GM19193 (cell line): ENCODE results near the gene STRAP.

ENCODE experiments used
- POLR2A ChIP-seq: IDR thresholded peaks from 4 replicates; pipeline ENCODE4 v1.6.1; 2011; ENCODE audit not compliant: insufficient read depth, insufficient read length; ENCODE audit errors: extremely low read depth

Gene STRAP

DNA sequence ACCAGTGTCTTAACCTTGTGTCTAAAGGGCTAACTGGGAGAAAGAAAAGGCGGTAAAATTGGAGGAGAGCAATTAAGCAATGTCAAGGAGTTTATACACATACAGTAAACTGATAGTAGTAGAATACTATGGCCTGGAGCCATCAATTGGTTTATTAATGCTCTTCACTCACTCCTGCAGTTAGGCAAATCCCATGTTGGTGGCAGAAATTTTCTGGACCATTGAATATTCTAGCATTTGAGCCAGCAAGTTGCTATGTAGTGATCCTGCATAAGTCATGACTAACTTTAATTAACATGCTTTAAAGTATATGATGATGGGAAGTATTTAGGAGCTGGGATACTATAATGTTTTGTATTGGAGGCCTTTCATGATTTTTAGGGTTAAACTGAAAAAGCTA lies 14.7 kb downstream of the STRAP start:
- TF ChIP-seq POLR2A = no peak

DNA sequence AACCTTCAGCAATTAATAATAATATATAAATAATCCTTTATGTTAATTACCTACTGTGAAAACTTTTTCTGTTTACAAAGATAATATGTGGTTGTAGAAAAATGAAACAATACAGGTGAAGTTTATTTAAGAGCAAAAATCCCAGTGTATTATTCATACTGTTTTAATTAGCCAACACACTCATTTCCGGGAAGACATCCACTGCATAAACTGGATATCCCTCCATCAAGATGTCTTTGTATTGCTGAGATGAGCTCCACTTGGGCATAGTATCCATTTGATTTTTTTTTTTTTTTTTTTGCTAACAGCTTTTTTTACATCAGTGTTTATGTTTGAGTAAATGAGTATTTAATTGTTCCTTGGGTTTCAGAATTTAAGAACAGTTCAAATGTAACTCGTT lies 15.2 kb downstream of the STRAP start:
- no peak for TF ChIP-seq POLR2A

DNA sequence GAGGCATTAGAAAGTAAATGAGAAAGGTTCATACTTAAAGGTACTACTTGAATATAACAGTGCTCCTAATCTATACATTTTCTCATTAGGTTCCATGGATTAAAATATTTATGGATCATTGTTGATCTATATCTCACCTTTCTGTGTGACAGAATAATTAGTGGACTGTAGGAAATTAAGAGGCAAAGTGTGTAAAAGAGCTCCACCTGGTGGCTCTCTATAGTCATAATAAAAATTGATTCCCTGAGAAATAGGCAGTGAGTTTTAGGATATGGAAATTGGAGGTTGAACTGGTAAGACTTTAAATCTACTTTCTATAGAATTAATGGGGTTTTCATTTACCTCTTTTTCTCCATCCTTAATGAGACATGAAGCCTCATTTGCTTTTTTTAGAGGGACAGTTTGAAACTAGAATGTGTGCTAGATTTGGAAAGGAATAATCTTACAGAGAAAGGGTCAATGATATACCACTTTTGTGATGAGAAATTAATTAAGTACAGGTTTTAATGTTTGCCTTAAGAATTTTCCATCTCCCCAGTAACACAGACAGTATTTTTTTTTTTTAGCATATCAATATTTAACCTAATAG lies 17.2 kb downstream of the STRAP start:
- TF ChIP-seq POLR2A = no peak

DNA sequence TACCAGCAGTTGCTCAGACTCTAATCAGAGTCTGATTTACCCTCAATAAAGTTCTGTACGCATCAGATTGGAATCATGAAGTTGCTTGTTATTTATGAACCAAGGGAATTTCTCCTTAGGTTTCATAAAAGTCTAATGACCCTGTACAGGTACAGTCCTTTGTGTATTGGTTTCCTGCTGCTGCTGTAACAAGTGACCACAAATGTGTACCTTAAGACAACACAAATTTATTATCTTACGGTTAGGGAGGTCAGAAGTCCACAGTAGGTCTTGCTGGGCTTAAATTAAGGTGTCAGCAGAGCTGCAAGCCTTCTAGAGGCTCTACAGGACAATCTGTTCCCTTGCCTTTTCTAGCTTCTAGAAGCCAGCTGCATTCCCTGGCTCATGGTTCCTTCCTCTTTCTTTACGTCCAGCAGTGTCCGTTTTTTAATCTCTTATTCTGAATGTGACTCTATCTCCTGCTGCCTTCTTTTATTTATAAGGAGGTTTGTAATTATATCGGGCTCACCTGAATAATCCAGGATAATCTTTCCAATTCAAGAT lies 22.3 kb downstream of the STRAP start:
- no peak for TF ChIP-seq POLR2A

DNA sequence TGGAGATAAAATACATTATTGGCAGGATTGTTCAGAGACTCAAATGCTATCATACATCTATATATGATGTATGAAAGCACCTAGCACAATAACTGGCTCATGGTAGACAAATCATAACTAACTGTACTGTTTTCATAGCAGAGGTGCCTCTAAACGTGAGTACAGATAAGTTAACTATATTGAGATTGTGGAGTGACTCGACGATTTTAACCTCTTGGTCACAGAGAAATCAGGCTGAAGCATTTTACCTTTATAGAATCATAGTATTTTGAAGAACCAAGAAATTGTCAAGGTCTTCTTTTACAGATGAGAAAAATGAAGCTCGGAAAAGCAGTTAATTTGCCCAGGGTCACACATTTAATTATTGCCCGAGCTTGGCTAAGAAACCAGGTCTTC lies 28.3 kb downstream of the STRAP start:
- no peak for TF ChIP-seq POLR2A

DNA sequence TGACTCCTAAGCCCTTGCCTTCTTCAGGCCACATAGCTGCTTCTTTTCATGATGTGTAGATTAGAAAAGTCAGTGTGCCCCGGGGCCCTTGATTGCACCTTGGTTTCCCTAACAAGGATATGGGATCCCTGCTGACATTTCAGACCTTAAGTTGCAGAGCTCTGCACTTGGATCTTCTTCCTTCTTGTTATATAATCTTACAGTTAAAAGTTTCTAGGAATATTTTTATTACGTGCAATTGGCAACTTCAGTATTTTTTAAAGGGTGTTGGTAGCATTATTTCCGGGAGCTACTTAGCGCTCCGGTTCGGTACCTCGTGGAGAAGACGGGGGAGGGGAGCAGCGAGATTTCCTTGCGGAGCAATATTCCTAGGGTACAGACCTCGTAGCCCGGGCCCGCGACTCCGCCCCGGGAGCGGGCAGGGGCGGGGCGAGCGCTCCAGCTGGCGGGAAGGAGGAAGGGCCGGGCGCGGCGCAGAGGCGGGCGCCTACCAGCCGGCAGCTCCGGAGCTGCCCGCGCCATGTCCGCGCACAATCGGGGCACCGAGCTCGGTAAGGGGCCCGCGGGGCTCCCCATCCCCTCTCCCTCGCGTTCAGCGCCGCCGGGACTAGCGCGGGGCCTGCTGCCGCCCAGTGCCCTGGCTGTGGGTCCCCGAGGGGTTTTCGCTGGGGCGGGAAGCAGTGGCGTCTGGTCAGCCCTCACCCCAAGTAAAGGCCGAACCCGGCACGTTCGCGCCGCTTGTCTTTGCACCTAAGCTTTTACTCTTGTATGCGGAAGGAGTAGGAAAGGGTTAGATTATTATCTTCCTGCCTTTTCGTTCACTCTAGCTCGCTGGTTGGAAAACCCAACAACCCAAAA lies 28.9 kb downstream of the STRAP start, which contains the start of gene DERA:
Gene DERA, plus strand, starts transcription at position 469 of the 858 bp plus-strand sequence. Its CDS starts 52 bp downstream, at position 521.
- peak; percentile 90 for TF ChIP-seq POLR2A

DNA sequence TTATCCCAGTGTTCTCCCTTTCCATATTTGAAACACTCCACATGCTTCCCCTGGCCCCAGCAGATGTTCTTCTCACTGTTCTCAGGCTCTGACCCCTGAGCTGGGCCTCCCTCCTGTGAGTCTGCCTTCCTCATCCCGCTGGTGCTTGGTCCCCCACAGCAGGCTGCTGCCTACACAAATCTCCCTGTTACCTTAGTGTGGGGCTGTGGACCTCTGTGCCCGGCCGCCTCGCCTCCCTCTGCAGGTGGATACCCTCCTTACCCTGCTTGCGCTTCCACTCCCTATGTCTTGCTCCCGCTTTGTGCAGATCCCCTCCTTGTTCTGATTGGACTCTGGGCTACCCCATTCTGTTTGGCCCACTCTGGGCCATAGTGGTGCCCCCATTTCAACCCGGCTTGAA lies 35.9 kb downstream of the STRAP start:
- no peak for TF ChIP-seq POLR2A

DNA sequence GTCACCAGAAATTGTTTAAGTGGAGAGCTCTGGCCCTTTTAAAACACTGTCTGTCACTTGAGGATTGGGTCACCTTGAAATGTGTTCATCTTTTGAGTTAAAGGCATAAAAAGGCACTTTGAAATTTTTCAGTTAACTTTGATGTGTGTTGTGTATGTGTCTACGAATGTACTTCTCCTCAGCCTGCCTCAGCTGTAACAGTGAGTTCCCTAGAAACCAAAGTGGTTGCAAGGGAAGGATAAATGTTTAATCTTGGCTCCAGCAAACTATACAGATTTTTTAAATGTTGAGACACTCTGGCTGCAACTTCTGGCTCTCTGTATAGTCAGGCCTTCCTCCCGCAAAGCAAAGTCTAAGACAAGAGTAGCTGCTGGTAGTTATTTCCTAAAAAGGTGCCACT lies 37.2 kb downstream of the STRAP start:
- no peak for TF ChIP-seq POLR2A

DNA sequence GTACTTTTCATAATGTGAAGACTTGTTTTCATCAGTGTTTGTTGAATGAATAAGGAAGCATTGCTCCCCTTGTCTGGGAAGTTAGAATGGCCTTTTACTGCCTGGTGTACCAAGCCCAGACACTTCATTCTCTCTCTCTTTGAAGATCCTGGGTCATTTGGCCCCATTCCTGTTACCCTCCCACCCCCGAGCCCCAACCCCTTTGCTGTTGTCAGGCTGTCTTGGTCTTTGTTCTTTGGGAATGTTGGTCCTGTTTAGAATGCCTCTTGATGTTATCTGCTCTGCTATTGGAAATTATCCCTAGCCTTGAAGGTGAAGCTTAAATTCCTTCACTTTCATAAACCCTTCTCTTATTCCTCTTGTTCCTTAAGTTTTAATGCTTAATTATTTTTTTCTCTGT lies 42.8 kb downstream of the STRAP start:
- TF ChIP-seq POLR2A = no peak

DNA sequence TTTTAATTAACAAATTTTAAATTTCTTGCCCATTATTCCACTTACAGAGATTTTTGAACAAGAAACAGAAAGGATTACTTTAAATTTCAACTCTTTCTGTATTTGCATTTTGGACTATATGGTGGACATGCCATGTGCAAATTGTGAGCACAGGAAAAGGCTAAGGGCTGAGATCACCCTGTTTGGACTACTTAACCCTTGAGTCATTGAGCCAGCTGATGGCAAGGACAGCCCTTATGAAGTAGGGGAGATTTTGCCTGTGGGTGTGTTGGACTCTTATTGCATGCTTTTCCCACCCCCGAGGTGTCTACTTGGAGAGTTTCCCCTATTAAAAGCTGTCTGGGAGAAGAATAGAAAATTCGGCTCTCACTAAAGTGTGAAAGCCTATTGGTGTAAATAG lies 46.2 kb downstream of the STRAP start:
- TF ChIP-seq POLR2A = no peak

DNA sequence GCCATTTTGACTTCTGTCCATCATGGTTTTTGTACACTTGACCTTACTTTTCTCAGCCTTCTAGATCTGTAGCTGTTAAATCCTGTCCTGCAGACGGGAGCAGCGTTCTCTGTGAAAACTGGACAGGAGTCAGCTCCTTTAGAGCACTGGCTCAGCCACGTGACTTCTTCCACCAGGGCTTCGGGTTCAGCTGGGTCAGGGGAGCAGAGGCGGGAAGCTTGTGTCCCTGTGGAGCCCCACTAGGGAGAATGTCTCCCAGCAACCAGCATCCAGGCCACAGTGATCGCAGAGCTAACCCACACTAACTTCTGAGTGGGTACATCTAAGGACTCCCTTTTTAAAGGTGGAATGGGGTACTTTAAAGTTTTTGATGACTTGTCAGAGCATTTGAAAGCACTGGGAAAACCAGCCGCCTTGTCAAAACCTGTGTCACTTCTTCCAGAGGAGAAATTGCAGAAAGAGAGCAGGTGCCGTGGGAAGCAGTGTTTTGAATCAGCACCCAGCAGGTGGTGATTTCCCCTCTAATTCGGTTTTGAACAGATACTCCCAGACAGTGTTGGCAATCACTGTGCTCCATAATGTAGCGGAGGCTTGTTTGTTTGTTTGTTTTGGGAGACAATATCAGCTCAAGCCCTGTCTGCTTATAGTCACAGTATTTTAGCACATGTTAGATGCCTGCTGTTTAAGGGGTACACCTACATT lies 46.8 kb downstream of the STRAP start:
- TF ChIP-seq POLR2A = no peak

DNA sequence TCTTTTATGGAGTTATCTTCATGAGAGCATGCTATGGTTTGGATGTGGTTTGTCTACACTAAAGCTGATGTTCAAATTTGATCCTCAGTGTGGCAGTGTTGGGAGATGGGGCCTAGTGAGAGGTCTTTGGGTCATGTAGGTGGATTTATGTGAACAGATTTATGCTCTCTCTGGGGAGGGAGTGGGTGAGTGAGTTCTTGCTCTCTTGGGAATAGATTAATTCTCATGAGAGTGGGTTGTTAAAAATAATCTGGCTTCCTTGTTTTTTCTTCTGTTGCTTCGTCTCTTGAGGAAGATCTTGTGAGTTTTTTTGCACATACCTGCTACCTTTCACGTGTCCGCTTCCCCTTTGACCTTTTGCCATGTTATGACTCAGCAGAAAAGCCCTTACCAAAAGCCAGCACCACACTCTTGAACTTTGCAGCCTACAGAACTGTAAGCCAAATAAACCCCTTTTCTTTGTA lies 49.4 kb downstream of the STRAP start:
- TF ChIP-seq POLR2A = no peak

DNA sequence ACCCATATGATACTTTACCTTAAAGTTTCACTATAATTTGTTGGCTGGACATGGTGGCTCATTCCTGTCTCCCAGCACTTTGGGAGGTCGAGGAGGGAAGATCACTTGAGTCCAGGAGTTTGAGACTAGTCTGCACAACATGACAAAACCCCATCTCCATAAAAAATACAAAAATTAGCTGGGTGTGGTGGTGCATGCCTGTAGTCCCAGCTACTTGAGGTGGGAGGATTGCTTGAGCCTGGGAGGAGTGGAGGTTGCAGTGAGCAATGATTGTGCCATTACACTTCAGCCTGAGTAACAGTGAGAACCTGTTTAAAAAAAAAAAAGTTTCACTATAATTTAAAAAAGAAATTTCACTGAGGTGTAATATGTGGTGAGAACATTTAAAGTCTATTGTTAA lies 50.1 kb downstream of the STRAP start:
- no peak for TF ChIP-seq POLR2A

DNA sequence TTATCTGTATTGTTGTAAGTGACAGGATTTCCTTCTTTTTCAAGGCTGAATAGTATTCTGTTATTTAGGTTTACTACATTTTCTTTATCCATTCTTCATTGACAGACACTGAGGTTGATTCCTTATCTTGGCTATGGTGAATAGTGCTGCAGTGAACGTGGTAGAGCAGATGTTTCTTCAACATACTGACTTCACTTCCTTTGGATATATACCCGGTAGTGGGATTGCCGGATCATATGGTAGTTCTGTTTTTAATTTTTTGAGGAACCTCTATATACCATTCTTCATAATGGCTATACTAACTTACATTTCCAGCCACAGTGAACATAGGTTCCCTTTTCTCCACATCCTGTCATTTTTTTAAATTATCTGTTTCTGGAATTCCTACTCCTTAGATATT lies 50.8 kb downstream of the STRAP start:
- TF ChIP-seq POLR2A = no peak

DNA sequence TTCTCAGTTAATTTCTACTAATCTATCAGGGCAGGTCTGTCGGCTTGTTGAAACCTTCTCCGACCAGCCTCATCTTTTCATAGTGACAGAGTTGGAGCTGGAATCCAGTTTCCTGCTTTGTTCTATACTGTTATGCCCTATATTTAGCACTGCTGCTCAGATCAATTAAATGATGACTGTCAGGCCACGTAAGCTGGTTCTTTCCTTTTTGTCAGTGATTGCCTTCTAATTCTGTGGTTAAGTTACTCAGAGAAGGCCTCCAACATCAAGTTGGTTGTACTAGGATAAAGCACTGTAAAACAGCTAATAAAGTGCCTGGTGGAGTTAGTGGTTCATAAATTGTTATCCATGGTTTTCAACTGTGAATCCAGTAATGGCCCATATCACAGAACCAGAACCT lies 51.6 kb downstream of the STRAP start:
- TF ChIP-seq POLR2A = no peak
